Measurements from ENCODE around the gene LRMDA. TPM values are rescaled to one million over a fixed set of nuclear protein-coding genes. Genes with fewer than 3 reads are reported as not detected.

LRMDA gene
- total RNA-seq, 6 experiments from 2014 or later = 0.32 TPM; not detected in 5

GRCh38 chr10:75400771-75401568 is 30.5 kb upstream of the LRMDA start:
- Mint-ChIP-seq H3K4me1 (ENCODE audit: low read depth) (peaks cover 24% of the 10 kb centered on the region), H3K27me3 (ENCODE audit: insufficient read depth) (peaks cover 4% of the 10 kb centered on the region; the same call in 1 of the 2 replicates), H3K36me3 (ENCODE audit: low read depth) (peaks cover 5% of the 10 kb centered on the region), H3K27ac (peak overlapping the region; percentile 81), H3K4me3 (peak overlapping the region; percentile 98), H3K9me3 (no peaks in the 10 kb centered on the region)
- DNase-seq = peak; percentile 43
- peak; percentile 16; the same call in 1 of the 2 replicates for TF ChIP-seq CTCF (IDR thresholded peaks at IDR 0.05)

GRCh38 chr10:75401569-75402485 is 29.6 kb upstream of the LRMDA start, which contains the start of gene ZNF503:
TSS of gene ZNF503 (minus strand) at chr10:75401764. CDS start at chr10:75401419, 345 bp downstream.
- Mint-ChIP-seq H3K9me3 (no peaks in the 10 kb centered on the region), H3K27me3 (ENCODE audit: insufficient read depth) (peaks cover 4% of the 10 kb centered on the region; the same call in 1 of the 2 replicates), H3K4me1 (ENCODE audit: low read depth) (peaks cover 24% of the 10 kb centered on the region), H3K4me3 (peak within 1 kb of the TSS; percentile 98), H3K27ac (peak within 1 kb of the TSS; percentile 87), H3K36me3 (ENCODE audit: low read depth) (peaks cover 5% of the 10 kb centered on the region)
- peak; percentile 95 for DNase-seq
- TF ChIP-seq CTCF (IDR thresholded peaks at IDR 0.05) = no peak

- Mint-ChIP-seq H3K4me3 (peak overlapping the region; percentile 98), H3K27me3 (ENCODE audit: insufficient read depth) (peaks cover 4% of the 10 kb centered on the region; the same call in 1 of the 2 replicates), H3K36me3 (ENCODE audit: low read depth) (peaks cover 5% of the 10 kb centered on the region), H3K4me1 (ENCODE audit: low read depth) (peaks cover 24% of the 10 kb centered on the region), H3K9me3 (no peaks in the 10 kb centered on the region), H3K27ac (peak overlapping the region; percentile 87)
- no peak for TF ChIP-seq CTCF (IDR thresholded peaks at IDR 0.05)
- DNase-seq = no peak
These were observed 28.8 kb upstream of the LRMDA start for GRCh38 chr10:75402486-75403143.

GRCh38 chr10:75403144-75403938 is 28.1 kb upstream of the LRMDA start:
- Mint-ChIP-seq H3K27ac (peak overlapping the region; percentile 87; the same call in 1 of the 2 replicates), H3K4me1 (ENCODE audit: low read depth) (peaks cover 20% of the 10 kb centered on the region), H3K9me3 (no peaks in the 10 kb centered on the region), H3K27me3 (ENCODE audit: insufficient read depth) (peaks cover 4% of the 10 kb centered on the region; the same call in 1 of the 2 replicates), H3K4me3 (peak overlapping the region; percentile 98), H3K36me3 (ENCODE audit: low read depth) (peaks cover under 1% of the 10 kb centered on the region)
- TF ChIP-seq CTCF (IDR thresholded peaks at IDR 0.05) = no peak
- DNase-seq = no peak
